HFF-Myc (cell line): ENCODE measurements around the gene MPZL3.

Experiments used
- DNase-seq: peaks from one replicate; pipeline ENCODE4 v3.0.0-alpha.2; 2011; ENCODE audit warnings: low read depth; ENCODE audit errors: extremely low read depth
- H3K4me3 ChIP-seq: replicated peaks from 2 replicates; pipeline ENCODE4 v1.5.1; 2011; ENCODE audit warnings: low read depth, mild to moderate bottlenecking, control low read depth, low read length
- CTCF ChIP-seq: IDR thresholded peaks from 2 replicates; pipeline ENCODE4 v1.5.1; 2012; ENCODE audit warnings: mild to moderate bottlenecking, low read depth, low read length, control low read depth; ENCODE audit errors: missing control alignments

MPZL3 gene

GRCh38 chr11:118241764-118242098 is 10.4 kb downstream of the MPZL3 start:
- TF ChIP-seq CTCF: no peak
- no peak overlapping the region for H3K4me3 ChIP-seq
- DNase-seq: no peak

GRCh38 chr11:118240999-118241763 is 11.0 kb downstream of the MPZL3 start:
- no peak for DNase-seq
- TF ChIP-seq CTCF: no peak
- no peak overlapping the region for H3K4me3 ChIP-seq

GRCh38 chr11:118239509-118240205 is 12.5 kb downstream of the MPZL3 start:
- DNase-seq: no peak
- TF ChIP-seq CTCF: no peak
- no peak overlapping the region for H3K4me3 ChIP-seq

- no peak overlapping the region for H3K4me3 ChIP-seq
- no peak for DNase-seq
Observed at GRCh38 chr11:118238929-118239328, 13.2 kb downstream of the MPZL3 start.

GRCh38 chr11:118238421-118238820 is 13.7 kb downstream of the MPZL3 start:
- TF ChIP-seq CTCF: no peak
- no peak for DNase-seq
- H3K4me3 ChIP-seq: no peak overlapping the region

More at GRCh38 chr11:118238929-118239328, 13.2 kb downstream of the MPZL3 start:
- no peak for TF ChIP-seq CTCF

GRCh38 chr11:118236170-118236569 is 16.0 kb downstream of the MPZL3 start:
- H3K4me3 ChIP-seq: no peak overlapping the region
- no peak for TF ChIP-seq CTCF
- no peak for DNase-seq

GRCh38 chr11:118234833-118235232 is 17.3 kb downstream of the MPZL3 start:
- TF ChIP-seq CTCF: no peak
- no peak overlapping the region for H3K4me3 ChIP-seq
- DNase-seq: no peak
